Measurements from ENCODE around the gene SEMA3D. TPM values are rescaled to one million over a fixed set of nuclear protein-coding genes. Genes with fewer than 3 reads are reported as not detected.

Gene SEMA3D
- total RNA-seq, 1 experiment from 2014 or later: 1.4 TPM

DNA sequence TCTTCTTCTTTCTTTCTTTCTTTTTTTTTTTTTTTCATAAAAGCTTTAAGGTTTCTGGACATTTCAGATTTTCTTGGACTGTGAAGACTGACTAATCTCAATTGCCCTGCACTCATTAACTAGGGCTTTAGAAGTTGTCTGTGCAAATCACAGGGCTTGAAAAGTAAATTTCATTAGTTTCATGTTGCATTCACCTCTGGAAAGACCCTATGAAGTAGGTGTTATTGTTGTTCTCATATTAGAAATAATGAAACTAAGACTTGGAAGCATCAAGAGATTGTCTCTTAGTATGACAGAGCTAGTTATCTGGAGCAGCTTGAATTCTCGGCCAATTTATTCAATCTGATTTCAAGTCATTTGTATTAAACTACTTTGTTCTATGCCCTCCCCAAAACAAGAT is 28.2 kb upstream of the SEMA3D start:
- no TSS peak for BruUV-seq (replicated peaks)
- no peaks in the 10 kb centered on the region for H3K9me3 ChIP-seq (ENCODE audit: control insufficient read depth in 1 of 2, insufficient read depth in 1 of 2, low read depth in 1 of 2, low read length in 2 of 2)
- no peak overlapping the region for H3K27ac ChIP-seq (ENCODE audit: low read depth, low read length)
- no peaks in the 10 kb centered on the region for H3K4me1 ChIP-seq (ENCODE audit: control insufficient read depth in 1 of 2, insufficient read depth in 2 of 2, low read length in 2 of 2)
- no peak overlapping the region for H3K9ac ChIP-seq (ENCODE audit: low read length)
- no peaks in the 10 kb centered on the region for H3K27me3 ChIP-seq (ENCODE audit: insufficient read depth, low read length)
- intact Hi-C loops (cut with micrococcal nuclease): no loop called here
- ChIA-PET RAD21 (ENCODE audit: low non-redundant PET in 1 of 2, low total read pairs in 2 of 2, uncharacterized antibody in 2 of 2, unreplicated experiment in 2 of 2) (no interaction called here), CTCF (no interaction called here), POLR2A (interaction anchor here (0.6 kb wide), 1 partner anchor 17 kb away, joined by 3 read pairs; no protein-coding TSS in a partner anchor)
- no peaks in the 10 kb centered on the region for H3K9me2 ChIP-seq (ENCODE audit: insufficient read depth)
- TF ChIP-seq CBX3 (IDR thresholded peaks at IDR 0.05; ENCODE audit: low read depth) (no peak), REST (IDR thresholded peaks at IDR 0.05; ENCODE audit: low read depth) (no peak), ELF1 (IDR thresholded peaks at IDR 0.05; ENCODE audit: borderline replicate concordance, low read depth) (no peak), CEBPB (IDR thresholded peaks at IDR 0.05; ENCODE audit: low read depth) (no peak), ZNF274 (IDR thresholded peaks at IDR 0.05; ENCODE audit: low read depth, low read length) (no peak), YY1 (IDR thresholded peaks at IDR 0.05; ENCODE audit: extremely low read depth, insufficient replicate concordance, low read depth, low read length) (no peak), POLR2AphosphoS5 (IDR thresholded peaks at IDR 0.05; ENCODE audit: low read depth, low read length) (no peak)
- H3K4me2 ChIP-seq (ENCODE audit: low read length): no peak overlapping the region
- no peaks in the 10 kb centered on the region for H4K20me1 ChIP-seq (ENCODE audit: insufficient read depth)
- ATAC-seq (no peak), DNase-seq (ENCODE audit: low read depth, low spot score) (no peak)
- H3K36me3 ChIP-seq (ENCODE audit: control insufficient read depth in 1 of 2, insufficient read depth in 2 of 2, low read length in 2 of 2): no peaks in the 10 kb centered on the region
- H3K79me2 ChIP-seq (ENCODE audit: insufficient read depth, low read length): no peaks in the 10 kb centered on the region
- no peak overlapping the region for H2AFZ ChIP-seq (ENCODE audit: low read depth, low read length, poor library complexity, severe bottlenecking)
- H3K4me3 ChIP-seq (replicated peaks in 1 of 2; ENCODE audit: low read depth in 1 of 2, low read length in 2 of 2): no peak overlapping the region
